SK-N-DZ (cell line): ENCODE measurements around the gene TMEM14B.
A peak's percentile ranks its signal among the peaks of the same experiment; 100 is the strongest.
"Not testable (repeated sequence)": the region's sequence is repeated elsewhere in the genome, so short reads cannot be mapped to it uniquely, and the experiment has no call there.

Experiments used
- DNase-seq: peaks from one replicate; pipeline ENCODE4 v3.0.0-alpha.2; 2015; ENCODE audit warnings: low spot score

TMEM14B gene

DNA sequence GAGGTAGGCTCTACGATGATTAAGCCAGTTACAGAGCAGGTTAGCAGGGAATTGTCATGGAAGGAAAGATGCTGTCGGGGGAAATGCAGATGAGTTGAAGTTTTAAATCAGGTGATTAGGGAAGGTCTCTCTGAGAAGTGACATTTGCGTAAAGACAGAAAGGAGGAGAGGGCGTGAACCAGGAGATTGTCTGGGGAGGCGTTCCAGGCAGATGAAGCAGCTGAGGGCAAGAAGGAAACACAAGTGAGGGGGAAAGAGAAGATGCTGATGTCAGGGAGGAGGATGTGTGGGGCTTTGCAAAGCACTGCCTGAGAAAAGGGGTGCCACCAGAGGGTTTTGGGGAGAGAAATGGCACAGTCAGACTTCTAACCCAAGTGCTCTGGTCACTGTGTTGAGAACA is 2.5 kb upstream of the TMEM14B start:
- no peak for DNase-seq

DNA sequence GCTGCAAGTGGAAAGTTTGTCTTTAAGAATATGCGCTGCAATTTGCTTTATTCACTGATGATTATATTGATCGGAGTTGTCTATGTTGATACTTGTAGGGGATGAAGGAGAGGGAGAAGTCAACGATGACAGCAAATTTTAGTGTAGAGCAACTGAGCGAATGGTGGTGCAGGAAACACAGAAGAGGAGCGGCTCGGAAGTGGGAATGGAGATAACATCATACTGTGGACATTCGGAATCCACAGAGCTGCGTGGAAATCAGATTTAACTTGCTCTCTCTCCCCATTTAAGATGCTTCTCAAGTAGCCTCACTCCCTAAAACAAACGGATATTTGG is 722 bp upstream of the TMEM14B start:
- no peak for DNase-seq

DNA sequence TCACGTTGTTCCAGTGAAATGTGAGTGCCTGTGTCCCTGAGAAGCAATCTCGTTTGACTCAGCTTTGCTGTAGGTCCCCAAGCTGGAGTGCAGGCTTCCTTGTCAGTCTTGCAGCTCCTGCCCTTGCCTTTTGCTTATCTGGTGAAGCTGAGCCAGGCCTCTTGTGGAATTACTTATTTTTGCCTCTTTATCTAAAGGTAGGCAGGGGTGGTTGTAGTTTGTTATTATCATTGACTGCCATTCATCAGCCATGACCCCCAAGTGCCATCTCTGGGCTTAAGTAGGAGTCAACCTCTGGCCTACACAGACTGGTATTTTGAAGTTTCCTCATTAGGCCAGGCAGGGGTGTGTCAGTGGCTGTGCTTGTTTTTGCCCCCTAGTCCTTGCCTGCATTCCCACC is 2.1 kb downstream of the TMEM14B start:
- DNase-seq = no peak

DNA sequence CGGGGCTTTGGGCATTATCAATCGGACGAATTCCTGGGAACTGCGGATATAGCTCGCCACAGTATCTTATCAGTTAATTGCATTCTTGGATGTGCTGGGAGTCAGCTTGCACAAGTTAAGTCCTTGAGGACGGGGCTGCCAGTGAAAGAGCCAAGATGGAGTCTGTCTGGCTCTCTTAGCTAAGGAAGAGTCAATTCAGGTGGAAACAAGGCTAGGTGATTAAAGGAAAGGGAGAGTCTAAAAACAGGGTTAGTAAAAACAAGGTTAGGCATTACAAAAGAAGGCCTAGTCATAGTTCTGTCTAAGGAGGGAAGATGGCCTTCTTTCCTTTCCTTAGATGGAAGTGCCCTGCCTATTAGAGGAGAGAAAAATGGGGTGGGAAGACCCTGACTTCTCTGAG is 3.0 kb downstream of the TMEM14B start:
- DNase-seq = not testable (repeated sequence)

DNA sequence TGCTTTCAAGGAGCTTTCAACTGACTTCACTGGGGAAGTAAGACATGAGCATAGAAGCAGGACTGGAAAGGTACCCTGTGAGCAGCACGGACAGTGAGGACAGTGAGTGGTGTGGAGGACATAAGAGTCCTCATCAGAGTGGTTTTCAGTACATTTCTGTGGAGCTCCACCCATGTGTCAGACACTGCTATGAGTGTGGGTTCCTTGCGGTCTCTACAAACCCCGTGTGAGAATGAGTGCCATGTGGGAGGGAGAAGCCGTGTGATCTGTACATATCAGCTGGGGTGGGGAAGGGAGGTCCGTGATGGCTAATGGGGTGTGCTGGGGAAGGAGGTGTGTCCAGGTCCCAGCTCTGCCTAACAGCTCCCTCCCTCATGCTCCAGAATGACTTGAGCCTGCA is 4.2 kb downstream of the TMEM14B start:
- DNase-seq = not testable (repeated sequence)

DNA sequence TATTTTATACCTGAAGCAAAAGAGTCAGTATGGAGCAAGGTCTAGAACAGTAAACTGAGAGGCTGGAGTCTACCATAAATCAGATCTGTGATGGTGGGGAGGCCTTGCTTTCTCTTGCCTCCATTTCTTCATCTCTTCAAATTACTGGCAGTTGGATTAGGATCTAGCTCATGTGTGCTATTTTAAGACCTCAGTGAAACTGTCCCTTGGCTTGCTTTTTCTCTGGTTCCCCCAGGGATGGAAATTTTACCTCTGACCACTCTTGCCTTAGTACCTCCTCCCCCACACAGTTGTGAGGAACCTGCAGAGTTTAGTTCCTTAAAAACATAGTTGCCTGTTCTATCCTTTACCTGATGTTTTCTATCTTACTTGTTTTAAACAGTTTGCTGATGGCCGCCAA is 8.5 kb downstream of the TMEM14B start:
- DNase-seq = no peak

DNA sequence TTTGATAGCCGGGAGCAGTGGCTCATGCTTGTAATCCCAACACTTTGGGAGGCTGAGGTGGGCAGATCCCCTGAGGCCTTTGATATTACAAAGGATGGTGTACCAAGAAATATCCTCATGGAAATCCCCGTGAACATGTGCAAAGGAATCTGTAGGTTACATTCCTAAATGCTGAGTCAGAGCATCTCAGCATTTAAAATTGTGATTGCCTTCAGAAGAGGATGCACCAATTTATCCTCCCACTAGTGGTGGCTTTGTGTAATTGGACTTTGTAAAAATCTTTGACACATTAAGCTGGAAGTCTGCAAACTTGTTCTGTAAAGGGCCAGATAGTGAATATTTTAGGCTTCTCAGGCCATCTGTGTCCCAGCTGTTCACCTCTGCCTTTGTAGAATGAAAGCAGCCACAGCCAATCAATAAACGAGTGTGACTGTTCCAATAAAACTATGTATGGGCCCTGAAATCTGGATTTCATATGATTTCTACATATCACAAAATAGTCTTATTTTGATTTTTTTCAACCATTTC is 11.8 kb downstream of the TMEM14B start:
- peak; percentile 16 for DNase-seq

DNA sequence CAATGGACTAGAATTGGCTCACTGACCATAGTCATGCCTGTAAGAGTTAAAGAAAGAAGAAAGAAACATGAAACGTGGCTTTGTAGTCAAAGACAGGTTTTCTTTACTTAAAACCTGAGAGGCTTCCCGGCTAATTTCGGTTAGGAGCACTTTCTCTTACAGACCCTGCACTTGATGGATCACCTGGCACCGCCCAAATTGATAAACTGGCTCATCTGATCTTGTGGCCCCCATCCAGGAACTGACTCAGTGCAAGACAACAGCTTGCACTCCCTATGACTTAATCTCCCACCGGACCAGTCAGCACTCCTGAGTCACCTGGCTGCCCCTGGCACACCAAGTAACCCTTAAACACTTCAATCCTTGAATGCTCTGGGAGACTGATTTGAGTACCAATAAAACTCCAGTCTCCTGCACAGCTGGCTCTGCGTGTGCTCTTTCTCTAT is 12.3 kb downstream of the TMEM14B start:
- DNase-seq = no peak

DNA sequence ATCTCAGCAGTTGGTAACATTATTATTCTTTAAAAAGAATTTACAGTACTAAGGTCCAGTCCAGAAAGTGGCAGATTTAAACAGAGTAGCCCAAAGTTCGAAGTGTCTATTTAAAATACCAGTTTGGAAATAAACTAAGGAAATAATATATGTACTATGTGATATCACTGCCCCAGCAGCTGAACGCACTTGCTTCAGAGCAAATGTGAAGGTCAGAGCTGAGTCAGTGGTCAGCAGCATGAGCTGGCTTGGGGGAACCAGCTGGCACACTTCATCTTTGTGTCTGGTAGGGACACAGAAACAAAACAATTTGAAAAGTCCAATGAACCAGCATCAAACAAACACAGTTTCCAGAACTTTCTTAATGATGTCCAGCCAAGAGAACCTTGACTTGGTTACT is 15.4 kb downstream of the TMEM14B start:
- DNase-seq = no peak

DNA sequence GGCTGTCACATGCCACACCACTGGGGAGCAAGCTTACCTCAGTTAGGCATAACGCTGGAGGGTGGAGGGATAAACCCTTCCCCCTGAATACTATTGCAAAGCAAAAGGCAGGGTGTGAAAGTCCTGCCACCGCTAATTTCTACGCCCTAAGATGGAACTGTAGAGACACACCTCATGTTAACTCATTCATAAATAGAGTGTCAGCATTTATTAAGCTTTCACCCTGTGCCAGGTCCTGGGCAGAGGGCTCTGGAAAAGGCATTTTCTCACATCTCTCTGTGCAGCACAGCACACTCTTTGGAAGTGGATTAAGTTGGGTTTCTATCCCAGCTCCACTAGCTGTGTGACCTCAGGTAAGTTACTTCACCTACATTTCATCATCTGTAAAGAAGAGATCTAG is 21.8 kb downstream of the TMEM14B start:
- no peak for DNase-seq

DNA sequence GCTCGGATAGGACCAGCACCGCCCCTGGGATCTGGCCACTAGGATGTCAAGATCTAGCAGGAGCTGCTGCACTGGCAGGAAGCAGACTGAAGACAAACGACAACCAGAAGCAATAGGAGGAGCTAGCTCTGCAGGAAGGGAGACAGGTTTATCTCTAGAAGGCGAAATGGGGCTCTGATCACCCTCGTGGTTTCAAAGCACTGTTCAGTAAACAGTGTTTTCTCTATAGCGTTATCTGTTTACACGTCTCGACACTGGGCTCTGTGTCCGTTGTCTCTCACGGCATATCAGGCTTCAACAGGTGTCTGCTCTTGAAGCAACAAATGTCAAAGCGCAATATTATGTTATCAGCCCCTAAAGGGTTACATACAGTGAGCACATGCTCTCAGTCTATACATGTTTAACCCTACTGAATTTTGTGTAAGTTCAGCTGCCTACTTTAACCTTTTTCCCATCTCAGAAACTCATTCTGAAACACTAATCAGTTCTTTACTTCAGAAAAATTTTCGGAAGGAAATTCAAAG is 23.8 kb downstream of the TMEM14B start:
- DNase-seq = no peak

DNA sequence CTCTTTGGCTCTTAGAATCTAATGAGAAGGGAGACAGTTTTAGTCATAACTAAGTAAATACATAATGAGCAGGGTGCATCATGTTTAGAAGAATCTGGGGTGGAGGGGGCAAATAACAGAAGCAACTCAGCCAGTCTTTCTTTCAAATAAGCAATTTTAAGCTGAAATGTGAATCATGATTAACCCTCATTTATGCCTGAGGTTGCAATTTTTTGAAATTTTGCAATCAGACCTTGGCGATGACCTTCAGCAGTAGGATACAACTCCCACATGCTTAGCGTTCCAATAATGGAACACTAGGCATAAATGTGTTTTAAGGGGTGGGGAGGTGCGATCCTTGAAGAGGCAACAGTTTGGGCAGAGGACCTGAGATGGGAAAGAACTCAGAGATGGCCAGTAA is 30.6 kb downstream of the TMEM14B start:
- no peak for DNase-seq

DNA sequence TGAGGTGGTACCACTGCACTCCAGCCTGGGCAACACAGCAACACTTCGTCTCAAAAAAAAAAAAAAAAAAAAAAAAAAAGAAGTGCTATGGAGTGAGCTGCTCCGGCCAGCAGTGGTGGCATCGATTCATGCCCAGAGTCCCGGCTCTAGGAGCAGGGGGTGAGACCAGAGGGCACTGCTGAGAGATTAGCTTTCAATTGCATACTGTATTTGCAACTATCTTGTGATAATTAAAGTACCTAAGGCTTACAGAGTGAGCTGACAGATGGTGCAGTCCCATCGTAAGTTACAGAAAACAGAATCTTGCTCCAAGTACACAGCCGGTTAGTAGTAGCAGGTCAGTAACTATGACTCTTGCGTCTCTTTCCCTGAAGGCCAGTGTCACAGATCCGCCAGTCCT is 31.5 kb downstream of the TMEM14B start:
- no peak for DNase-seq

DNA sequence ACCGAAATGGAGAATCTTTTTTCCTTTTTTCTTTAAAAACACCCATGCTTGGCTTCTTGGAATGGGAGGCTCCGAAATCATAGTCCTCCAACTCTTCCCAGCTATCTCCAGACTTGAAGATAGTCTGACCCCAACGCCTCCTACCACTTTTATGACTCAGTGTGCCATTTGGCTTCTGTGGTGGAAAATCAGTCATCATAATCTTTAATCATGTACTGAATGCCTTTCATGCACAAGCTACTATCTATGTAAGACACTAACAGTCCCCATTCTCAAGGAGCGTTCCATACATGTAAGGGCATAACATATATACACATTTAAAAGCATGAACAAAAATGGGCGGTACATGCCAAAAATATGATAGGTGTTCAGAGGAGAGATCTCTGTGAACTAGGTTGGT is 44.1 kb downstream of the TMEM14B start:
- DNase-seq = no peak

DNA sequence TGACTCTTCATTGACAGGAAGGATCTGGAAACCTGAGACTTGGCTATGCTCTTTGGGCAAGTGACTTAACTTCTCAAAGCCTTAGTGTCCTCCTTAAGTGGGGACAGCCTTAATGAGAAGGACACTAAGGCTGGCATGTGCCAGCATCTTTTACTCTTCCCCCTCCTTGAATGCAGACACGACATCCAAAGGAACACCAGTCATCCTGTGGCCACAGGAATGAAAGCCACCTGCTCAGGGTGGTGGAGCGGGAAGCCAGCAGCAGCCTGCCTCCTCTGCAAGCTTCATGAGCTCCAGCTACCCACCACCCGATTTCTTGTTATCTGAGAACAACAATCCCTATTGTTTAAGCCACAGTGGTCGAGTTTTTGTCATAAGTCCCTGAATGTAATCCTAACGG is 44.5 kb downstream of the TMEM14B start:
- no peak for DNase-seq

DNA sequence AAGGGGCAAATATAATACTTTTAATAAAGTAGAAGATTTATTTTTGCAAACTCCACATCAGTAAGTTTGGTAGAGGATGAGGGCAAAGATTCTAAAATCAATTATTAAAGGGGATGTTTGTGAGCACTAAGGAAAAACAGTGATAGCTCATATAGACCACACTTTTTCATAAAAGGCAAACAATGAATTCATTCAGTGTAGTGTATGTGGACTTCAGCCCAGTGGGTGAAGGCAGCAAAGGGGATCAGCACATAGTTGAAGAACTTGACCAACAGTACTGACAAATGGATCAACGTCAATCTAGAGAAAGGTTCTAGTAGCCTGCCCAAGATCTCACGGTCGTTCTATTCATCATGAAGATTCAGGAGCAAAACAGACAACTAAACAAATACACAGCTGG is 45.4 kb downstream of the TMEM14B start:
- no peak for DNase-seq

DNA sequence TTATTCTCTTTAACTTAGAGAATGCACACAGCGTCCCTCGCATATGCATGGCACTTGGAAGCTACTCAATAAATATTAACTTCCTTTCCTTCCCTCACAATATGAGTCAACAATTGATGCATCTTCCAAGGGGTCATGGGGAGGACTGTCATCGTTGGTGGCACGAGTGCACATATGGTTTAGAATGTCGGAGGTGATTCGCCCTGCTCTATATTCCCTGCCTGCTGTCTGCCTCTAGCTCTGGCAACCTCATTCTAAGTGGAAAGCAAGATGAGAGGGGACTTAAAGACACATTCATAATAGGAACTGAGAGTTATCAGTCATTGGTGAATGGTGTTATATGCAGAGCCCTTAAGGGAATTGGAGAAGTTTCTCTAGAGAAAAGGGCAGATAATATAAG is 46.1 kb downstream of the TMEM14B start:
- no peak for DNase-seq

DNA sequence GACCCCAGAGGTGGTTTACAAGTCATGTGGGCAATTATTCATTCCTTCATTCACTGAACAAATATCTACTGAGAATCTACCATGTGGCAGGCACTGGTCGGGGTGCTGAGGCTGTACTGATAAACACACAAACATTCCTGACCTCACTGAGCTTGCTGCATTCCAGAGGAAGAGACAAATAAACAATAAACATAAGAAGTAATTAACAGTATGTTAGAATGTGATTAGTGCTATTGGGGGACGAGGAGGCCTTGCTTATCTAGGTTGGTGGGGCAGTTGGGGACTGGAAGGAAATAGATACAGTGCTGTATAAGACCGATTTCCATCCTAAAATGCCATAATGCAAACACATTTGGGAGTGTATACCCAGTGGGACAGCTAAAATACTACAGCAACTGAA is 46.6 kb downstream of the TMEM14B start:
- no peak for DNase-seq

DNA sequence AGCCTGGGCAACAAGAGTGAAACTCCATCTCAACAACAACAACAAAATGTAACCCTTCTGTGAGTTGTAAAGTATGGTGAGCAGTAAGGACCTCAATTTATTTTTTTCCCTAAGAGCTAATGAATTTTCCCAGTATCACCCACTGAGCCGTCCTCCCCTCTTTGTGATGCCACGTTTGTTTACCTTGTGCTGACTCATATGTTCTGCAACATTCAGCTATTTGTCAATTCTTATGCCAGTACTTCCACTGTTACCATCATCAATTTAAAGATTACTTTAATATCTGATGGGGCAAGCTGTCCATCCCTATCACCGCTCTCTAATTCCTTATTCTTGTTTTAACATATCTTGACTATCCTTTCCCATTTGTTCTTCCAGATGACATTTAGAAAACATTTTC is 53.2 kb downstream of the TMEM14B start:
- DNase-seq = no peak

DNA sequence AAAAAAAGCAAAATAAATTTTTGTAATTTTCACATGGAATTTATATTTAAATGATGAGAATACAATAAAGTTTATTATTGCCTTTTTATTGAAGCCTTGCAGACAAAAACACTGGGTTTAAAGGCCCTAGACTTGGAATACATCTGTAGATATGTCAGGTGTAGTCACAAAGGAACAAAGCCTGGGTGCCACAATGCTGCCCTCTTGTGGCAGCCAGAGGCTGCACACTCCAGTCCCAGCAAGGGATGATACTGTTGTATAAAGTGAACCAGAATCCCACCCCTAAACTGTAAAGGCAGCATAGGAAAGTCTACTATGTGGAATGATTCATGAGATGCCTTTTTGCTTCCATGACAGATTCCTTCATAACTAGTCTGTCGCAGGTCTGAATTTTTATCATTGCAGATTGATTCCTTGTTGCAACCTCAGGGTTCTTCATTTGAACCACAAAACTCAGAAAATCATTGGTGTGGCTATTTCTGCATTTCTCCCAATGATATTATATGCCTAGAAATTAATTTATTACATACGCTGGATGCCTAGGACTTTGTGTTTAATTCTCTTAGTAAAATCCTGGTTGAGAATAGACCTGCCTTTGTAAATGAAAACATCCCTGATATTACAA is 53.7 kb downstream of the TMEM14B start:
- DNase-seq = peak; percentile 49
